Measurements from ENCODE around the gene KIAA0586.
"Not testable (repeated sequence)": the region's sequence is repeated elsewhere in the genome, so short reads cannot be mapped to it uniquely, and the experiment has no call there.

KIAA0586 gene

DNA sequence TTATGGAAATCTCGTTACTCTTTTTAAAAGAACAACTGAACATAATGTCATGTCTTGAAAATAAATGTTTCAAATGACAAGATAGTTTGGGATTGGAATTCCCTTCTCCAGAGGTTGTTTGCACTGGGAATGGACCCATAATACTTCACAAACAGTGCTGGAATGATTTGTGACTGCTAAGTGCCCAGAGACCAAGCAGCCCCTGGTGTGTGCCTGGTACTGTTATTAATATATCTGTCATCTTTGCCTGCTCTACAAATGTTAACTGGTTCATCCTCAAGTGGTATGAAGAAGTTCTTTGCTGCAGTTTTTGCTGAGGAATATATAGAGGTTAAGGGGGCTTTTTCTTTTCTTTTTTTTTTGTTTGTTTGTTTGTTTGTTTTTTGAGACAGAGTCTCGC is 145.3 kb downstream of the KIAA0586 start:
- DNase-seq (ENCODE audit: low read depth) = no peak
- TF ChIP-seq, protein P1, sequence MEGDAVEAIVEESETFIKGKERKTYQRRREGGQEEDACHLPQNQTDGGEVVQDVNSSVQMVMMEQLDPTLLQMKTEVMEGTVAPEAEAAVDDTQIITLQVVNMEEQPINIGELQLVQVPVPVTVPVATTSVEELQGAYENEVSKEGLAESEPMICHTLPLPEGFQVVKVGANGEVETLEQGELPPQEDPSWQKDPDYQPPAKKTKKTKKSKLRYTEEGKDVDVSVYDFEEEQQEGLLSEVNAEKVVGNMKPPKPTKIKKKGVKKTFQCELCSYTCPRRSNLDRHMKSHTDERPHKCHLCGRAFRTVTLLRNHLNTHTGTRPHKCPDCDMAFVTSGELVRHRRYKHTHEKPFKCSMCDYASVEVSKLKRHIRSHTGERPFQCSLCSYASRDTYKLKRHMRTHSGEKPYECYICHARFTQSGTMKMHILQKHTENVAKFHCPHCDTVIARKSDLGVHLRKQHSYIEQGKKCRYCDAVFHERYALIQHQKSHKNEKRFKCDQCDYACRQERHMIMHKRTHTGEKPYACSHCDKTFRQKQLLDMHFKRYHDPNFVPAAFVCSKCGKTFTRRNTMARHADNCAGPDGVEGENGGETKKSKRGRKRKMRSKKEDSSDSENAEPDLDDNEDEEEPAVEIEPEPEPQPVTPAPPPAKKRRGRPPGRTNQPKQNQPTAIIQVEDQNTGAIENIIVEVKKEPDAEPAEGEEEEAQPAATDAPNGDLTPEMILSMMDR (IDR thresholded peaks at IDR 0.05; ENCODE audit: low read depth, low read length) = no peak
- TF ChIP-seq, protein P2, sequence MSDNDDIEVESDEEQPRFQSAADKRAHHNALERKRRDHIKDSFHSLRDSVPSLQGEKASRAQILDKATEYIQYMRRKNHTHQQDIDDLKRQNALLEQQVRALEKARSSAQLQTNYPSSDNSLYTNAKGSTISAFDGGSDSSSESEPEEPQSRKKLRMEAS (IDR thresholded peaks at IDR 0.05; ENCODE audit: low read depth, low read length) = no peak
- TF ChIP-seq POLR2A (IDR thresholded peaks at IDR 0.05; ENCODE audit: extremely low read depth, insufficient read length) (no peak), MYC (IDR thresholded peaks at IDR 0.05; ENCODE audit: low read depth, low read length) (no peak)
- no peak overlapping the region for H3K4me3 ChIP-seq (ENCODE audit: low read depth, low read length)

DNA sequence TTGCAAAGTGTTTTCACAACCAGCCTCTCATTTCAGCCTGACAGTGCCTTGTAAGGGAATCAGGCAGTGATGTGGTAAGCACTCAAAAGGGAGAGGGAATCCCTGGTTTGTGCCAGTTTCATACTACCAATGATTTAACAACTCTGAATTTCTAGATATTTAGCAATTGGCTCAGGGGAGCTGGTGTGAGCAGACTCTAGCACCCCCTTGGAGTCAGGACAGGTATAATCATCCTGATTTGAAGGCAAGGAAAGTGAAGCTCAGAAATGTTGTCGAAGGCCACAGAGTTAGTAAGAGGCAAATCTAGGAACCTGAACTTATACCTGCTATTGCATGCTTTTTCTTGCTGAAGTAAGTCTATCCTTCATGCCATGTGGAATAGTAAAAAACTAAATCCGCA is 147.1 kb downstream of the KIAA0586 start:
- H3K4me3 ChIP-seq (ENCODE audit: low read depth, low read length) = no peak overlapping the region
- DNase-seq (ENCODE audit: low read depth) = no peak
- TF ChIP-seq, protein P1 (IDR thresholded peaks at IDR 0.05; ENCODE audit: low read depth, low read length) = no peak
- TF ChIP-seq MYC (IDR thresholded peaks at IDR 0.05; ENCODE audit: low read depth, low read length) = no peak
- TF ChIP-seq, protein P2 (IDR thresholded peaks at IDR 0.05; ENCODE audit: low read depth, low read length) = no peak
- TF ChIP-seq POLR2A (IDR thresholded peaks at IDR 0.05; ENCODE audit: extremely low read depth, insufficient read length) = no peak

GRCh38 chr14:58575956-58576355 is 148.4 kb downstream of the KIAA0586 start:
- DNase-seq (ENCODE audit: low read depth) = no peak
- no peak overlapping the region for H3K4me3 ChIP-seq (ENCODE audit: low read depth, low read length)
- TF ChIP-seq, protein P2 (IDR thresholded peaks at IDR 0.05; ENCODE audit: low read depth, low read length) = no peak
- TF ChIP-seq, protein P1 (IDR thresholded peaks at IDR 0.05; ENCODE audit: low read depth, low read length) = no peak
- TF ChIP-seq MYC (IDR thresholded peaks at IDR 0.05; ENCODE audit: low read depth, low read length) = no peak
- no peak for TF ChIP-seq POLR2A (IDR thresholded peaks at IDR 0.05; ENCODE audit: extremely low read depth, insufficient read length)

- not testable (repeated sequence) for DNase-seq (ENCODE audit: low read depth); H3K4me3 ChIP-seq (ENCODE audit: low read depth, low read length)
Measured at GRCh38 chr14:58580035-58580434, 152.5 kb downstream of the KIAA0586 start.

DNA sequence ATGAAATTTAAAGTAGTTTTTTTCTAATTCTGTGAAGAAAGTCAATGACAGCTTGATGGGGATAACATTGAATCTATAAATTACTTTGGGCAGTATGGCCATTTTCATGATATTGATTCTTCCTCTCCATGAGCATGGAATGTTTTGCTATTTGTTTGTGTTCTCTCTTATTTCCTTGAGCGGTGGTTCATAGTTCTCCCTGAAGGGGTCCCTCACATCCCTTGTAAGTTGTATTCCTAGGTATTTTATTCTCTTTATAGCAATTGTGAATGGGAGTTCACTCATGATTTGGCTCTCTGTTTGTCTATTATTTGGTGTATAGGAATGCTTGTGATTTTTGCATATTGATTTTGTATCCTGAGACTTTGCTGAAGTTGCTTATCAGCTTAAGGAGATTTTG is 153.9 kb downstream of the KIAA0586 start:
- H3K4me3 ChIP-seq (ENCODE audit: low read depth, low read length) = not testable (repeated sequence)

GRCh38 chr14:58584383-58584782 is 156.9 kb downstream of the KIAA0586 start:
- H3K4me3 ChIP-seq (ENCODE audit: low read depth, low read length) = no peak overlapping the region
- no peak for DNase-seq (ENCODE audit: low read depth)
- TF ChIP-seq, protein P2 (IDR thresholded peaks at IDR 0.05; ENCODE audit: low read depth, low read length) = no peak
- TF ChIP-seq, protein P1 (IDR thresholded peaks at IDR 0.05; ENCODE audit: low read depth, low read length) = no peak
- TF ChIP-seq POLR2A (IDR thresholded peaks at IDR 0.05; ENCODE audit: extremely low read depth, insufficient read length) (no peak), MYC (IDR thresholded peaks at IDR 0.05; ENCODE audit: low read depth, low read length) (no peak)

More for the DNA sequence above, 153.9 kb downstream of the KIAA0586 start:
- not testable (repeated sequence) for DNase-seq (ENCODE audit: low read depth)

DNA sequence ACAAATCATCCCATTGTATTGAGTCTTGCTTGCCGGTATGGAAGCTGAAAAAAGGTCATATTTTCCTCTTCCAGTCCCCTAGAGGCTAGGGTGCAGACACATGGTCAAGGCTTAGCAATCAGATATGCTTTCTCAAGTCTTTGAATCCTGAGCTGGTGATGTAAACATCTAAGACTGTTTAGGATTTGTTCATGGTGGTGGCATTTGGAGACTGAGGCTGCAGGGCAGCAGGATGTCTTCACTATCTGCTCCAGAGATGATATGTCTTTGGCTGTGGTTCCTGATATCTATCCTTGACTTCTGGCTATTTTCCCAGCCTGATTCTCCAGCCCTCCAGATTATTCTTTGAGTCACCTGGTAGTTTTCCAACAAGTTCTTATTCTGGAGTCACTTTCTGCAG is 159.8 kb downstream of the KIAA0586 start:
- no peak overlapping the region for H3K4me3 ChIP-seq (ENCODE audit: low read depth, low read length)
- TF ChIP-seq, protein P1 (IDR thresholded peaks at IDR 0.05; ENCODE audit: low read depth, low read length) = no peak
- no peak for TF ChIP-seq POLR2A (IDR thresholded peaks at IDR 0.05; ENCODE audit: extremely low read depth, insufficient read length)
- TF ChIP-seq, protein P2 (IDR thresholded peaks at IDR 0.05; ENCODE audit: low read depth, low read length) = no peak
- TF ChIP-seq MYC (IDR thresholded peaks at IDR 0.05; ENCODE audit: low read depth, low read length) = no peak
- DNase-seq (ENCODE audit: low read depth) = no peak

DNA sequence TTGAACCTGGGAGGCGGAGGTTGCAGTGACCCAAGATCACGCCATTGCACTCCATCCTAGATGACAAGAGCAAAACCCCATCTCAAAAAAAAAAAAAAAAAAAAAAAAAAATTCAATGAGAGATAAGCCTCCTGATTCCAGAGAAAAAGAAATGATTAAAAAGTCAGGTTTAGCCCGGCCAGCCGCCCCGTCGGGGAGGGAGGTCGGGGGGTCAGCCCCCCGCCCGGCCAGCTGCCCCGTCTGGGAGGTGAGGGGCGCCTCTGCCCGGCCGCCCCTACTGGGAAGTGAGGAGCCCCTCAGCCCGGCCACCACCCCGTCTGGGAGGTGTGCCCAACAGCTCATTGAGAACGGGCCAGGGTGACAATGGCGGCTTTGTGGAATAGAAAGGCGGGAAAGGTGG is 160.8 kb downstream of the KIAA0586 start:
- DNase-seq (ENCODE audit: low read depth); H3K4me3 ChIP-seq (ENCODE audit: low read depth, low read length): not testable (repeated sequence)

Data from NB4 (cell line).